Measurements from ENCODE around the gene MMP24OS.
"Not testable (repeated sequence)": the region's sequence is repeated elsewhere in the genome, so short reads cannot be mapped to it uniquely, and the experiment has no call there.

MMP24OS gene

GRCh38 chr20:35273449-35274171 is 4.3 kb downstream of the MMP24OS start:
- no peak for DNase-seq

- DNase-seq, result no peak
Measured at GRCh38 chr20:35271904-35272303, 6.0 kb downstream of the MMP24OS start.

GRCh38 chr20:35271073-35271882 is 6.6 kb downstream of the MMP24OS start:
- no peak for DNase-seq

GRCh38 chr20:35270021-35270902 is 7.7 kb downstream of the MMP24OS start:
- no peak for DNase-seq

- peak; percentile 39 for DNase-seq
Measured at GRCh38 chr20:35269055-35269781, 8.7 kb downstream of the MMP24OS start.

- no peak for DNase-seq
Measured at GRCh38 chr20:35267092-35267491, 10.8 kb downstream of the MMP24OS start.

- no peak for DNase-seq
Measured at GRCh38 chr20:35264755-35265154, 13.2 kb downstream of the MMP24OS start.

- DNase-seq, result no peak
Measured at GRCh38 chr20:35263532-35264341, 14.2 kb downstream of the MMP24OS start.

- not testable (repeated sequence) for DNase-seq
Measured at GRCh38 chr20:35262731-35263531, 15.0 kb downstream of the MMP24OS start.

GRCh38 chr20:35262321-35262720 is 15.6 kb downstream of the MMP24OS start:
- not testable (repeated sequence) for DNase-seq

- no peak for DNase-seq
Measured at GRCh38 chr20:35260426-35260825, 17.5 kb downstream of the MMP24OS start.

GRCh38 chr20:35257175-35257909 is 20.6 kb downstream of the MMP24OS start:
- no peak for DNase-seq

- DNase-seq, result no peak
Measured at GRCh38 chr20:35254448-35254999, 23.4 kb downstream of the MMP24OS start.

- DNase-seq, result no peak
Measured at GRCh38 chr20:35253010-35253409, 24.9 kb downstream of the MMP24OS start.

- not testable (repeated sequence) for DNase-seq
Measured at GRCh38 chr20:35252598-35252997, 25.3 kb downstream of the MMP24OS start.

- no peak for DNase-seq
Measured at GRCh38 chr20:35252037-35252461, 25.9 kb downstream of the MMP24OS start.

GRCh38 chr20:35251613-35251940 is 26.3 kb downstream of the MMP24OS start:
- DNase-seq, result no peak

GRCh38 chr20:35248641-35249475 is 29.1 kb downstream of the MMP24OS start:
- DNase-seq, result no peak

GRCh38 chr20:35246723-35247122 is 31.2 kb downstream of the MMP24OS start:
- DNase-seq, result no peak
